ENCODE results near the gene SGPL1. TPM values are rescaled to one million over a fixed set of nuclear protein-coding genes. Genes with fewer than 3 reads are reported as not detected.
A peak's percentile ranks its signal among the peaks of the same experiment; 100 is the strongest.

Gene SGPL1
- total RNA-seq, 2 experiments from 2014 or later, result 15.1 to 16.9 TPM

DNA sequence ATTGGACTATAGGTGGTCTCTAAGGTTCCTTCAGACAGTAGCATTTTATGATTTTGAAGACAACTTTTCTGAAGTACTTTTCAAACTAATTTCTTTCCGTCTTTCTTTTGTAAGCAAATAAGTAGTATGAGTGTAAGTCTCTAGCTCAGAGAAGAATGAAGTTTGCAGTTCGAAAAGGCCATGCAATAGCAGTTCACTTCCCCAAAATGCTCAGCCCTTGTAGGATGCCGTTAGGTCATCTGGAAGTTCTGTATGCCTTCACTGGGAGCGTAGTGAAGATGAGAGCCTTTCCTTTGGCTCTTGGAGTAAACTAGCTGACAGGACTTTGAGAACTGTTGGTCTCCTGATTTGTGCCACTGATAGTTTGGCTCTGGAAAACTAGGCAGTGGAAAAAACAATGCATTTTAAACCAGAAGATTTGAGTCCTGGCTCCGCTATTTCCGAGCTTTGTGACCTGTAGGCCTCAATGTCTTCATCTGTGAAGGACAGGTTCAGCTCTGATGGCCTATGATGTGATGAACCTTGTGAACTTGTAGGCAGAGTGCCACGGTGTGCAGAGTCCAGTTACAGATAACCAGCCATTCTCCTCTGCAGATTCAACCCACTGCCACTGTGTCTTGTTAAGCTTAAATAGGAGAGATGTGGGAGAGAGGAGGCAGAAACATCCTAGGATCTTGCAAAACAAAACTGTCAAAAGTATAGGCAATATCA is 18.8 kb downstream of the SGPL1 start:
- H3K9me3 Mint-ChIP-seq, result no peaks in the 10 kb centered on the region
- Histone ChIP-seq H3K27ac (ENCODE audit: low read depth in 1 of 2, low read length in 2 of 2) (no peak overlapping the region), H3K4me1 (ENCODE audit: insufficient read depth, low read length) (no peaks in the 10 kb centered on the region), H3K9me3 (ENCODE audit: control insufficient read depth in 1 of 2, insufficient read depth in 1 of 2, low read length in 2 of 2) (peaks cover 0 to 5% of the 10 kb centered on the region in 2 experiments), H3K4me3 (ENCODE audit: low read length) (no peak overlapping the region), H3K27me3 (ENCODE audit: control insufficient read depth in 1 of 2, insufficient read depth in 2 of 2, low read length in 2 of 2) (no peaks in the 10 kb centered on the region), H3K36me3 (ENCODE audit: insufficient read depth, low read length) (peaks cover 13% of the 10 kb centered on the region)
- TF ChIP-seq, protein P1, sequence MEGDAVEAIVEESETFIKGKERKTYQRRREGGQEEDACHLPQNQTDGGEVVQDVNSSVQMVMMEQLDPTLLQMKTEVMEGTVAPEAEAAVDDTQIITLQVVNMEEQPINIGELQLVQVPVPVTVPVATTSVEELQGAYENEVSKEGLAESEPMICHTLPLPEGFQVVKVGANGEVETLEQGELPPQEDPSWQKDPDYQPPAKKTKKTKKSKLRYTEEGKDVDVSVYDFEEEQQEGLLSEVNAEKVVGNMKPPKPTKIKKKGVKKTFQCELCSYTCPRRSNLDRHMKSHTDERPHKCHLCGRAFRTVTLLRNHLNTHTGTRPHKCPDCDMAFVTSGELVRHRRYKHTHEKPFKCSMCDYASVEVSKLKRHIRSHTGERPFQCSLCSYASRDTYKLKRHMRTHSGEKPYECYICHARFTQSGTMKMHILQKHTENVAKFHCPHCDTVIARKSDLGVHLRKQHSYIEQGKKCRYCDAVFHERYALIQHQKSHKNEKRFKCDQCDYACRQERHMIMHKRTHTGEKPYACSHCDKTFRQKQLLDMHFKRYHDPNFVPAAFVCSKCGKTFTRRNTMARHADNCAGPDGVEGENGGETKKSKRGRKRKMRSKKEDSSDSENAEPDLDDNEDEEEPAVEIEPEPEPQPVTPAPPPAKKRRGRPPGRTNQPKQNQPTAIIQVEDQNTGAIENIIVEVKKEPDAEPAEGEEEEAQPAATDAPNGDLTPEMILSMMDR (IDR thresholded peaks at IDR 0.05), result no peak
- intact Hi-C loops (cut with DNase I, micrococcal nuclease), result no loop called here
- no peak overlapping the region for H3K4me3 Mint-ChIP-seq
- H3K36me3 Mint-ChIP-seq (ENCODE audit: low read depth), result peaks cover 70% of the 10 kb centered on the region
- no peak for ATAC-seq (ENCODE audit: poor library complexity)
- POLR2A ChIA-PET, result no interaction called here
- no peak overlapping the region for H3K27ac Mint-ChIP-seq
- DNase-seq, result peak in 2 of 14 experiments; percentile 22 to 30
- H3K4me1 Mint-ChIP-seq (ENCODE audit: low read depth), result peaks cover 32% of the 10 kb centered on the region
- H3K27me3 Mint-ChIP-seq, result no peaks in the 10 kb centered on the region
- CTCF ChIA-PET, result no interaction called here

- peaks cover 69% of the 10 kb centered on the region for H3K36me3 Mint-ChIP-seq (ENCODE audit: low read depth)
- H3K27ac ChIP-seq (ENCODE audit: low read depth in 1 of 2, low read length in 2 of 2), result no peak overlapping the region
- H3K9me3 Mint-ChIP-seq, result no peaks in the 10 kb centered on the region
- ATAC-seq (ENCODE audit: poor library complexity) (no peak), DNase-seq (no peak)
- H3K36me3 ChIP-seq (ENCODE audit: insufficient read depth, low read length), result peaks cover 8% of the 10 kb centered on the region
- peaks cover 0 to 5% of the 10 kb centered on the region in 2 experiments for H3K9me3 ChIP-seq (ENCODE audit: control insufficient read depth in 1 of 2, insufficient read depth in 1 of 2, low read length in 2 of 2)
- no peak overlapping the region for H3K27ac Mint-ChIP-seq
- intact Hi-C loops (cut with DNase I, micrococcal nuclease), result no loop called here
- ChIA-PET POLR2A (no interaction called here), CTCF (no interaction called here)
- H3K4me1 ChIP-seq (ENCODE audit: insufficient read depth, low read length), result no peaks in the 10 kb centered on the region
- H3K4me3 Mint-ChIP-seq, result no peak overlapping the region
- TF ChIP-seq, protein P1 (IDR thresholded peaks at IDR 0.05), result no peak
- H3K27me3 Mint-ChIP-seq, result no peaks in the 10 kb centered on the region
- H3K4me1 Mint-ChIP-seq (ENCODE audit: low read depth), result peaks cover 31% of the 10 kb centered on the region
- no peak overlapping the region for H3K4me3 ChIP-seq (ENCODE audit: low read length)
- no peaks in the 10 kb centered on the region for H3K27me3 ChIP-seq (ENCODE audit: control insufficient read depth in 1 of 2, insufficient read depth in 2 of 2, low read length in 2 of 2)
Observed at GRCh38 chr10:70836319-70836718, 20.6 kb downstream of the SGPL1 start.

DNA sequence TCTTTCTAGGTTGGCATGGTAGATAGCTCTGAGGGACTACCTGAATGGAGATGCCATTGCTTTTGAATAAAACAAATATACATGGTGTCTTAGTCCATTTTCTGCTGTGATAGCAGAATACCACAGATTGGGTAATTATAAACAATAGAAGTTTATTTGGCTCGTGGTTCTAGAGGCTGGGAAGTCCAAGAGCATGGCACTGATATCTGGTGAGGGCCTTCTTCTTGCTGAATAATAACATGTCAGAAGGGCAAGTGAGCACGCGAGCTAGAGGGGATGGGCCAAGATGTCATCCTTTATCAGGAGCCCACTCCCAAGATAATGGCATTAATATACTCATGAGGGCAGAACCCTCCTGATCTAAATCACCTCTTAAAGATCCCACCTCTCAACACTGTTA is 21.9 kb downstream of the SGPL1 start:
- peaks cover 76% of the 10 kb centered on the region for H3K36me3 Mint-ChIP-seq (ENCODE audit: low read depth)
- TF ChIP-seq, protein P1 (IDR thresholded peaks at IDR 0.05), result no peak
- no peaks in the 10 kb centered on the region for H3K27me3 ChIP-seq (ENCODE audit: control insufficient read depth in 1 of 2, insufficient read depth in 2 of 2, low read length in 2 of 2)
- H3K9me3 ChIP-seq (ENCODE audit: control insufficient read depth in 1 of 2, insufficient read depth in 1 of 2, low read length in 2 of 2), result peaks cover 0 to 5% of the 10 kb centered on the region in 2 experiments
- ChIA-PET CTCF (no interaction called here), POLR2A (no interaction called here)
- peaks cover 7% of the 10 kb centered on the region for H3K36me3 ChIP-seq (ENCODE audit: insufficient read depth, low read length)
- no peaks in the 10 kb centered on the region for H3K27me3 Mint-ChIP-seq
- H3K4me1 Mint-ChIP-seq (ENCODE audit: low read depth), result peaks cover 21% of the 10 kb centered on the region
- no peaks in the 10 kb centered on the region for H3K9me3 Mint-ChIP-seq
- H3K4me1 ChIP-seq (ENCODE audit: insufficient read depth, low read length), result no peaks in the 10 kb centered on the region
- intact Hi-C loops (cut with DNase I, micrococcal nuclease), result no loop called here
- H3K4me3 ChIP-seq (ENCODE audit: low read length), result no peak overlapping the region
- no peak overlapping the region for H3K27ac ChIP-seq (ENCODE audit: low read depth in 1 of 2, low read length in 2 of 2)
- DNase-seq (no peak), ATAC-seq (ENCODE audit: poor library complexity) (no peak)
- H3K4me3 Mint-ChIP-seq, result no peak overlapping the region
- no peak overlapping the region for H3K27ac Mint-ChIP-seq
